Endothelial cell of umbilical vein (primary cell): ENCODE data around the gene SWSAP1. TPM values are rescaled to one million over a fixed set of nuclear protein-coding genes. Genes with fewer than 3 reads are reported as not detected.

Experiments used
- BruUV-seq: library from RNA; stranded (reverse); fragments of 400-500 nt; replicated peaks from 2 replicates; lab custom pipeline; 2021; lab: Mats Ljungman, UMichigan
- CTCF ChIA-PET: fragments of 300-600, 350-600 bp; sonication (Branson Sonifier 250); formaldehyde crosslinking; loops from one replicate; lab custom pipeline; 2021; ENCODE audit warnings: antibody characterized with exemption, inconsistent platforms; lab: Charles Lee
- POLR2A ChIA-PET: fragments of 300-600, 350-600 bp; sonication (Branson Sonifier 250); formaldehyde crosslinking; loops from one replicate; lab custom pipeline; 2021; ENCODE audit warnings: antibody characterized with exemption, inconsistent platforms; lab: Charles Lee
- DNase-seq: peaks from one replicate; pipeline ENCODE4 v3.0.0-alpha.2; 2011; ENCODE audit warnings: low read depth, low spot score
- FAIRE-seq: peaks from 2 replicates; lab custom pipeline; 2011; peaks lifted over from hg19 to GRCh38; lab: Jason Lieb, UNC
- H2AFZ ChIP-seq: 2 replicates; pipeline ENCODE4 v1.6.0; 2012; ENCODE audit warnings: low read depth, low read length, control low read depth, inconsistent platforms
- H3K27ac ChIP-seq: 2 replicates; pipeline ENCODE4 v1.5.1; 2011; ENCODE audit warnings: low read depth, mild to moderate bottlenecking, control low read depth, low read length, moderate library complexity; ENCODE audit not compliant: insufficient read depth
- H3K27me3 ChIP-seq, 2 experiments: 2 replicates each; pipeline versions ENCODE4 v1.6.0 to v1.6.1; 2011; ENCODE audit warnings: low read length in 2 of 2, mixed read lengths in 1 of 2; ENCODE audit not compliant: control insufficient read depth in 2 of 2, insufficient read depth in 2 of 2
- H3K36me3 ChIP-seq, 2 experiments: 2 replicates in 1 of 2; 3 replicates in 1 of 2; pipeline ENCODE4 v1.5.1; 2011; ENCODE audit warnings: low read length in 2 of 2, mild to moderate bottlenecking in 1 of 2, moderate library complexity in 1 of 2; ENCODE audit not compliant: control insufficient read depth in 2 of 2, insufficient read depth in 2 of 2; ENCODE audit errors: extremely low read depth in 1 of 2
- H3K4me1 ChIP-seq: 3 replicates; pipeline ENCODE4 v1.5.1; 2011; ENCODE audit warnings: mild to moderate bottlenecking, low read length; ENCODE audit not compliant: control insufficient read depth, insufficient read depth; ENCODE audit errors: extremely low read depth
- H3K4me2 ChIP-seq: 2 replicates; pipeline ENCODE4 v1.6.1; 2011; ENCODE audit warnings: low read length, control low read depth, mixed read lengths; ENCODE audit not compliant: insufficient read depth
- H3K4me3 ChIP-seq, 3 experiments: fragments of 200-600 bp in 1 of 3; sonication (generic), shearing (Covaris generic) in 1 of 3; replicated peaks in 1 of 3; 2 replicates each; pipeline ENCODE4 v1.5.1; 2011 to 2016; ENCODE audit warnings: control low read depth in 3 of 3, low read length in 3 of 3, mild to moderate bottlenecking in 2 of 3, inconsistent platforms in 1 of 3, low read depth in 1 of 3, moderate library complexity in 1 of 3; ENCODE audit not compliant: insufficient read depth in 1 of 3
- H3K79me2 ChIP-seq: 2 replicates; pipeline ENCODE4 v1.6.0; 2012; ENCODE audit warnings: low read length, inconsistent platforms; ENCODE audit not compliant: control insufficient read depth, insufficient read depth
- H3K9ac ChIP-seq: replicated peaks from 2 replicates; pipeline ENCODE3; 2011; ENCODE audit warnings: low read length, control low read depth; ENCODE audit not compliant: insufficient read depth; ENCODE audit errors: extremely low read depth
- H3K9me1 ChIP-seq: replicated peaks from 3 replicates; pipeline ENCODE4 v1.6.0; 2011; ENCODE audit warnings: mild to moderate bottlenecking, low read length; ENCODE audit not compliant: control insufficient read depth, insufficient read depth; ENCODE audit errors: extremely low read depth
- H3K9me3 ChIP-seq: replicated peaks from 2 replicates; pipeline ENCODE4 v1.5.1; 2012; ENCODE audit warnings: low read length, inconsistent platforms; ENCODE audit not compliant: control insufficient read depth, insufficient read depth
- H4K20me1 ChIP-seq: replicated peaks from 2 replicates; pipeline ENCODE3; 2011; ENCODE audit warnings: mild to moderate bottlenecking, low read length; ENCODE audit not compliant: control insufficient read depth, insufficient read depth; ENCODE audit errors: extremely low read depth
- CTCF ChIP-seq, 2 donors: IDR thresholded peaks; 1 replicate in 1 of 2; 2 replicates in 1 of 2; pipeline ENCODE4 v1.5.1; 2011; ENCODE audit warnings: low read length in 2 of 2, mild to moderate bottlenecking in 2 of 2, moderate library complexity in 2 of 2, control low read depth in 1 of 2, inconsistent platforms in 1 of 2, low read depth in 1 of 2; ENCODE audit not compliant: insufficient read depth in 1 of 2; ENCODE audit errors: extremely low read depth in 1 of 2
- EZH2 ChIP-seq: IDR thresholded peaks from 2 replicates; pipeline ENCODE4 v1.6.1; 2012; ENCODE audit warnings: borderline replicate concordance, low read depth, mild to moderate bottlenecking, moderate library complexity, low read length, inconsistent platforms; ENCODE audit not compliant: severe bottlenecking
- FOS ChIP-seq: IDR thresholded peaks from 2 replicates; pipeline ENCODE4 v1.6.1; 2011; ENCODE audit warnings: mild to moderate bottlenecking, low read length, moderate library complexity, borderline replicate concordance; ENCODE audit not compliant: insufficient read depth
- GATA2 ChIP-seq: IDR thresholded peaks from 2 replicates; pipeline ENCODE4 v1.7.0; 2011; ENCODE audit warnings: low read depth, mild to moderate bottlenecking, moderate library complexity, mixed read lengths, low read length; ENCODE audit not compliant: insufficient read length, insufficient read depth
- JUN ChIP-seq: IDR thresholded peaks from 2 replicates; pipeline ENCODE4 v1.6.1; 2011; ENCODE audit warnings: borderline replicate concordance, low read depth; ENCODE audit not compliant: insufficient read length, insufficient read depth
- MYC ChIP-seq: IDR thresholded peaks from one replicate; pipeline ENCODE4 v1.6.1; 2011; ENCODE audit warnings: mild to moderate bottlenecking, low read depth, low read length
- POLR2A ChIP-seq: IDR thresholded peaks from 2 replicates; pipeline ENCODE4 v1.6.1; 2012; ENCODE audit warnings: low read depth, mild to moderate bottlenecking, control low read depth, low read length
- POLR2AphosphoS5 ChIP-seq: IDR thresholded peaks from 2 replicates; pipeline ENCODE4 v1.6.1; 2012; ENCODE audit warnings: low read depth, mild to moderate bottlenecking, control low read depth, low read length, moderate library complexity; ENCODE audit not compliant: insufficient read depth
- dilution Hi-C: fragments of 300-500 bp; cut with MboI; formaldehyde crosslinking; loops from one replicate; pipeline ENCODE4 v1.15.0; 2019; ENCODE audit warnings: low sequenced_read_pairs; ENCODE audit not compliant: extremely low pct_ligation_motif_present
- intact Hi-C: fragments of 100-400 bp; cut with micrococcal nuclease; formaldehyde crosslinking; loops from one replicate; pipeline ENCODE4 v1.10.0; 2022
- polyA plus RNA-seq, 4 experiments: library from polyadenylated mRNA; depleted of rRNA in 3 of 4; stranded (reverse) in 3 of 4; unstranded in 1 of 4; fragments of >200 nt; gene quantifications; 2 replicates each; pipeline versions ENCODE4 v1.2.1 to v1.2.3, GENCODE V29; 2011 to 2012; ENCODE audit warnings: missing spikeins in 1 of 4
- total RNA-seq: library from RNA; stranded (reverse); gene quantifications from 2 replicates; pipeline ENCODE4 v1.2.3, GENCODE V29; 2021
- TF ChIP-seq, protein P1 (sequence below): IDR thresholded peaks from 2 replicates; pipeline ENCODE4 v1.6.1; 2011; ENCODE audit not compliant: insufficient read depth, insufficient read length

The SWSAP1 gene
- total and polyA plus RNA-seq, 2 donors (not counting 3 experiments of a cell fraction or from before 2014, with no cell fraction given), result 3.7 to 4.4 TPM

- Histone ChIP-seq H2AFZ (no peak overlapping the region), H3K79me2 (no peaks in the 10 kb centered on the region), H3K9me3 (no peaks in the 10 kb centered on the region), H3K36me3 (peaks cover 0 to 2% of the 10 kb centered on the region in 2 experiments), H3K4me2 (no peak overlapping the region), H3K9me1 (no peaks in the 10 kb centered on the region), H3K27me3 (no peaks in the 10 kb centered on the region), H3K27ac (no peak overlapping the region), H4K20me1 (no peaks in the 10 kb centered on the region), H3K4me3 (no peak overlapping the region), H3K9ac (no peak overlapping the region), H3K4me1 (peaks cover 21% of the 10 kb centered on the region)
- BruUV-seq, result no TSS peak
- dilution Hi-C loops, result no loop called here
- ChIA-PET CTCF (interaction anchor here (1.6 to 1.8 kb wide), 2 partner anchors 28 to 33 kb away, joined by 9 read pairs; partner anchors contain the start of gene SWSAP1), POLR2A (no interaction called here)
- FAIRE-seq, result no peak
- intact Hi-C loops, result no loop called here
- no peak for DNase-seq
- TF ChIP-seq CTCF (IDR thresholded peaks at IDR 0.05; ENCODE audit: extremely low read depth in 1 of 2, insufficient read depth in 1 of 2, low read depth in 1 of 2, low read length in 2 of 2) (no peak), MYC (no peak), FOS (no peak), GATA2 (no peak), POLR2A (no peak)
These were observed 26.9 kb upstream of the SWSAP1 start for GRCh38 chr19:11347546-11348039.

DNA sequence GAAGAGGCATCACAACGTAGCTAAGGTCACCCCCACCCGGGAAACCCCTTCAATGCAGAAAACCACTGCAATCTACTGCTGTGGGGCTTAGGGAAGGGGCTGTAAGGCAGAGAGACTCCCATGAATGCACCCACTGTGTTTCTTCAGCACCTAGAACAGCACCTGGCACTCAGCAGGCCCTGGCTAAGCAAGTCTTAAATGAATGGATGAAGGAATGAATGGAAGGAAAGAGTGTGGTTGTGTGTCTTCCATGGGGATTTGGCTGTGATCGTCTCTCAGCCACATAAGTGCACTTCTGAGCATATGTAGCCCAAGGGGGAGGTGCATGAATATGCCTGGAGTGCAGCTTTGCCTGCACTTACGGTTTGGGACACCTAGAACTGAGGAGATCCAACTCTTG lies 25.3 kb upstream of the SWSAP1 start:
- ChIA-PET CTCF (interaction anchor here (1.1 to 1.2 kb wide), 2 partner anchors 12 to 55 kb away, joined by 4 read pairs; no protein-coding TSS in a partner anchor), POLR2A (no interaction called here)
- Histone ChIP-seq H3K9ac (no peak overlapping the region), H3K4me2 (no peak overlapping the region), H3K4me1 (peaks cover 18% of the 10 kb centered on the region), H3K4me3 (no peak overlapping the region), H4K20me1 (no peaks in the 10 kb centered on the region), H3K27ac (no peak overlapping the region), H3K36me3 (no peaks in the 10 kb centered on the region), H3K9me1 (no peaks in the 10 kb centered on the region), H2AFZ (no peak overlapping the region), H3K79me2 (no peaks in the 10 kb centered on the region), H3K27me3 (no peaks in the 10 kb centered on the region), H3K9me3 (no peaks in the 10 kb centered on the region)
- intact Hi-C loops (no loop called here), dilution Hi-C loops (no loop called here)
- TF ChIP-seq POLR2AphosphoS5 (no peak), POLR2A (no peak), EZH2 (no peak), MYC (no peak), CTCF (IDR thresholded peaks at IDR 0.05; ENCODE audit: extremely low read depth in 1 of 2, insufficient read depth in 1 of 2, low read depth in 1 of 2, low read length in 2 of 2) (no peak), GATA2 (no peak), FOS (no peak), JUN (no peak)
- TF ChIP-seq, protein P1, sequence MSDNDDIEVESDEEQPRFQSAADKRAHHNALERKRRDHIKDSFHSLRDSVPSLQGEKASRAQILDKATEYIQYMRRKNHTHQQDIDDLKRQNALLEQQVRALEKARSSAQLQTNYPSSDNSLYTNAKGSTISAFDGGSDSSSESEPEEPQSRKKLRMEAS, result no peak
- FAIRE-seq (no peak), DNase-seq (no peak)
- BruUV-seq, result no TSS peak
